Uterus (tissue), 4 donors: ENCODE data around the gene LNPEP. TPM values are rescaled to one million over a fixed set of nuclear protein-coding genes. Genes with fewer than 3 reads are reported as not detected.

ENCODE experiments used
- DNase-seq, 2 donors: peaks; one replicate each; pipeline ENCODE4 v3.0.0-alpha.2; 2019 to 2020
- H3K27ac ChIP-seq, 2 donors: fragments of 200-600 bp; sonication (generic); 1 replicate in 1 of 2; 2 replicates in 1 of 2; pipeline ENCODE4 v1.5.1; 2016 to 2018
- H3K27me3 ChIP-seq, 2 donors: fragments of 200-600 bp; sonication (generic); one replicate each; pipeline ENCODE4 v1.5.1; 2018 to 2019; ENCODE audit warnings: control low read depth in 1 of 2
- H3K36me3 ChIP-seq, 2 donors: fragments of 200-600 bp; sonication (generic); one replicate each; pipeline ENCODE4 v1.5.1; 2019; ENCODE audit warnings: control low read depth in 1 of 2
- H3K4me1 ChIP-seq, 2 donors: fragments of 200-600 bp; sonication (generic); one replicate each; pipeline ENCODE4 v1.5.1; 2018 to 2019; ENCODE audit warnings: control low read depth in 1 of 2
- H3K4me3 ChIP-seq, 2 donors: fragments of 200-600 bp; sonication (generic); 1 replicate in 1 of 2; 2 replicates in 1 of 2; pipeline ENCODE4 v1.5.1; 2018 to 2019; ENCODE audit warnings: mild to moderate bottlenecking in 1 of 2
- H3K9me3 ChIP-seq, 2 donors: fragments of 200-600 bp; sonication (generic); one replicate each; pipeline ENCODE4 v1.5.1; 2019; ENCODE audit warnings: control low read depth in 1 of 2
- CTCF ChIP-seq, 4 experiments: fragments of 200-600 bp in 2 of 4; fragments of 450-650 bp in 2 of 4; sonication (generic) in 2 of 4; IDR thresholded peaks; one replicate each; pipeline ENCODE4 v1.5.1; 2016 to 2019; ENCODE audit warnings: antibody characterized with exemption in 4 of 4, mild to moderate bottlenecking in 2 of 4, moderate library complexity in 1 of 4
- POLR2A ChIP-seq, 2 donors: fragments of 450-650 bp; IDR thresholded peaks; one replicate each; pipeline ENCODE4 v1.6.1; 2016; ENCODE audit warnings: antibody characterized with exemption in 2 of 2, mild to moderate bottlenecking in 1 of 2, moderate library complexity in 1 of 2
- intact Hi-C: fragments of 100-400 bp; cut with DNase I; formaldehyde crosslinking; loops from one replicate; pipeline ENCODE4 v1.15.1; 2023; ENCODE audit warnings: low total_unique reads
- total RNA-seq, 4 donors: library from RNA; depleted of rRNA in 3 of 4; stranded (reverse); fragments of >200 nt in 3 of 4; gene quantifications; one replicate each; pipeline versions ENCODE4 v1.1.0 to v1.2.4, GENCODE V29; 2014 to 2023
- donor health status: DM: yes; HTN: yes; CAD: no.

Gene LNPEP
- total RNA-seq, 4 donors from 2014 or later, result 32.5 to 93.9 (median 51.1) TPM

GRCh38 chr5:97019435-97020117, 83.7 kb downstream of the LNPEP start:
- no peak overlapping the region for H3K27ac ChIP-seq

GRCh38 chr5:97021416-97021815, 85.5 kb downstream of the LNPEP start:
- H3K4me1 ChIP-seq, result no peaks in the 10 kb centered on the region
- H3K27me3 ChIP-seq, result no peaks in the 10 kb centered on the region
- H3K9me3 ChIP-seq, result no peaks in the 10 kb centered on the region
- no peak for DNase-seq
- H3K27ac ChIP-seq, result no peak overlapping the region
- no peaks in the 10 kb centered on the region for H3K36me3 ChIP-seq
- intact Hi-C loops, result no loop called here
- TF ChIP-seq POLR2A (IDR thresholded peaks at IDR 0.05) (no peak), CTCF (IDR thresholded peaks at IDR 0.05) (no peak)
- H3K4me3 ChIP-seq, result no peak overlapping the region

More at GRCh38 chr5:97019435-97020117, 83.7 kb downstream of the LNPEP start:
- no peak for TF ChIP-seq CTCF (IDR thresholded peaks at IDR 0.05)
- no peak for TF ChIP-seq POLR2A (IDR thresholded peaks at IDR 0.05)
- no peaks in the 10 kb centered on the region for H3K9me3 ChIP-seq
- intact Hi-C loops, result no loop called here
- no peaks in the 10 kb centered on the region for H3K27me3 ChIP-seq
- H3K4me3 ChIP-seq, result no peak overlapping the region
- H3K4me1 ChIP-seq, result no peaks in the 10 kb centered on the region
- H3K36me3 ChIP-seq, result no peaks in the 10 kb centered on the region
- no peak for DNase-seq

GRCh38 chr5:97022898-97023297, 87.0 kb downstream of the LNPEP start:
- Histone ChIP-seq H3K9me3 (no peaks in the 10 kb centered on the region), H3K4me3 (no peak overlapping the region), H3K36me3 (no peaks in the 10 kb centered on the region), H3K27ac (no peak overlapping the region), H3K27me3 (no peaks in the 10 kb centered on the region), H3K4me1 (no peaks in the 10 kb centered on the region)
- intact Hi-C loops, result no loop called here
- TF ChIP-seq POLR2A (IDR thresholded peaks at IDR 0.05) (no peak), CTCF (IDR thresholded peaks at IDR 0.05) (no peak)
- DNase-seq, result no peak

- TF ChIP-seq CTCF (IDR thresholded peaks at IDR 0.05), result no peak
- DNase-seq, result no peak
- intact Hi-C loops, result no loop called here
- no peaks in the 10 kb centered on the region for H3K27me3 ChIP-seq
- H3K4me3 ChIP-seq, result no peak overlapping the region
- H3K36me3 ChIP-seq, result no peaks in the 10 kb centered on the region
- H3K4me1 ChIP-seq, result no peaks in the 10 kb centered on the region
- no peak overlapping the region for H3K27ac ChIP-seq
- H3K9me3 ChIP-seq, result no peaks in the 10 kb centered on the region
Observed at GRCh38 chr5:97026721-97027120, 90.8 kb downstream of the LNPEP start.

GRCh38 chr5:97037819-97038218, 101.9 kb downstream of the LNPEP start:
- H3K36me3 ChIP-seq, result no peaks in the 10 kb centered on the region
- H3K4me3 ChIP-seq, result no peak overlapping the region
- intact Hi-C loops, result no loop called here
- H3K27ac ChIP-seq, result no peak overlapping the region
- H3K27me3 ChIP-seq, result no peaks in the 10 kb centered on the region
- no peaks in the 10 kb centered on the region for H3K4me1 ChIP-seq
- TF ChIP-seq POLR2A (IDR thresholded peaks at IDR 0.05), result no peak
- no peak for TF ChIP-seq CTCF (IDR thresholded peaks at IDR 0.05)
- H3K9me3 ChIP-seq, result no peaks in the 10 kb centered on the region
- DNase-seq, result no peak
